ENCODE results near the gene PRAC1.

PRAC1 gene

GRCh38 chr17:48759288-48759687, 37.0 kb upstream of the PRAC1 start:
- no peak overlapping the region for H3K4me3 ChIP-seq (ENCODE audit: control insufficient read depth in 1 of 7, extremely low read depth in 1 of 7, insufficient read depth in 4 of 7, low read depth in 2 of 7, low read length in 6 of 7)
- H3K27me3 ChIP-seq (replicated peaks in 2 of 5; ENCODE audit: control insufficient read depth in 4 of 5, insufficient read depth in 5 of 5, low read length in 4 of 5), result peaks cover 3 to 48% (median 26%) of the 10 kb centered on the region in 5 experiments
- no peaks in the 10 kb centered on the region for H3K36me3 ChIP-seq (ENCODE audit: control insufficient read depth in 4 of 4, insufficient read depth in 4 of 4, low read length in 3 of 4)
- H3K9me3 ChIP-seq (ENCODE audit: control extremely low read depth in 1 of 5, control insufficient read depth in 4 of 5, insufficient read depth in 2 of 5, low read depth in 1 of 5, low read length in 4 of 5), result no peaks in the 10 kb centered on the region
- H3K27ac ChIP-seq (ENCODE audit: insufficient read depth in 1 of 2, low read depth in 1 of 2, low read length in 2 of 2, poor library complexity in 1 of 2, severe bottlenecking in 2 of 2), result no peak overlapping the region
- CTCF ChIA-PET, result interaction anchor here (1.4 to 2.9 kb wide), 4 partner anchors 10 to 75 kb away, joined by 3 to 7 read pairs (median 5); no protein-coding TSS in a partner anchor
- DNase-seq, result no peak
- POLR2A ChIA-PET, result no interaction called here
- H3K4me1 ChIP-seq (ENCODE audit: control extremely low read depth in 1 of 4, control insufficient read depth in 4 of 4, insufficient read depth in 4 of 4, low read length in 3 of 4), result peaks cover 4 to 23% (median 21%) of the 10 kb centered on the region in 4 experiments

- Histone ChIP-seq H3K4me3 (ENCODE audit: control insufficient read depth in 1 of 7, extremely low read depth in 1 of 7, insufficient read depth in 4 of 7, low read depth in 2 of 7, low read length in 6 of 7) (no peak overlapping the region), H3K27me3 (replicated peaks in 2 of 5; ENCODE audit: control insufficient read depth in 4 of 5, insufficient read depth in 5 of 5, low read length in 4 of 5) (peaks cover 16 to 56% (median 34%) of the 10 kb centered on the region in 5 experiments), H3K36me3 (ENCODE audit: control insufficient read depth in 4 of 4, insufficient read depth in 4 of 4, low read length in 3 of 4) (no peaks in the 10 kb centered on the region), H3K27ac (ENCODE audit: insufficient read depth in 1 of 2, low read depth in 1 of 2, low read length in 2 of 2, poor library complexity in 1 of 2, severe bottlenecking in 2 of 2) (no peak overlapping the region), H3K9me3 (ENCODE audit: control extremely low read depth in 1 of 5, control insufficient read depth in 4 of 5, insufficient read depth in 2 of 5, low read depth in 1 of 5, low read length in 4 of 5) (no peaks in the 10 kb centered on the region), H3K4me1 (ENCODE audit: control extremely low read depth in 1 of 4, control insufficient read depth in 4 of 4, insufficient read depth in 4 of 4, low read length in 3 of 4) (peaks cover 4 to 24% (median 22%) of the 10 kb centered on the region in 4 experiments)
- no peak for DNase-seq
- WGBS (ENCODE audit: insufficient coverage), result no CpG with 5 or more reads among the region's 2 CpGs
- ChIA-PET POLR2A (no interaction called here), CTCF (interaction anchor here (0.9 to 3.5 kb wide), 7 partner anchors 11 to 78 kb away, joined by 3 to 12 read pairs (median 4); no protein-coding TSS in a partner anchor)
These were observed 35.2 kb upstream of the PRAC1 start for GRCh38 chr17:48757524-48757961.

GRCh38 chr17:48756830-48757251, 34.5 kb upstream of the PRAC1 start:
- Histone ChIP-seq H3K4me3 (ENCODE audit: control insufficient read depth in 1 of 7, extremely low read depth in 1 of 7, insufficient read depth in 4 of 7, low read depth in 2 of 7, low read length in 6 of 7) (no peak overlapping the region), H3K27me3 (replicated peaks in 2 of 5; ENCODE audit: control insufficient read depth in 4 of 5, insufficient read depth in 5 of 5, low read length in 4 of 5) (peaks cover 17 to 57% (median 37%) of the 10 kb centered on the region in 5 experiments), H3K4me1 (ENCODE audit: control extremely low read depth in 1 of 4, control insufficient read depth in 4 of 4, insufficient read depth in 4 of 4, low read length in 3 of 4) (peaks cover 4 to 24% (median 22%) of the 10 kb centered on the region in 4 experiments), H3K36me3 (ENCODE audit: control insufficient read depth in 4 of 4, insufficient read depth in 4 of 4, low read length in 3 of 4) (no peaks in the 10 kb centered on the region), H3K27ac (ENCODE audit: insufficient read depth in 1 of 2, low read depth in 1 of 2, low read length in 2 of 2, poor library complexity in 1 of 2, severe bottlenecking in 2 of 2) (no peak overlapping the region), H3K9me3 (ENCODE audit: control extremely low read depth in 1 of 5, control insufficient read depth in 4 of 5, insufficient read depth in 2 of 5, low read depth in 1 of 5, low read length in 4 of 5) (no peaks in the 10 kb centered on the region)
- peak; percentile 68 to 83 (median 78) for DNase-seq
- WGBS (ENCODE audit: insufficient coverage), result 3% methylated on average over 3 of the region's 3 CpGs
- ChIA-PET POLR2A (no interaction called here), CTCF (interaction anchor here (0.9 to 3.5 kb wide), 5 partner anchors 11 to 35 kb away, joined by 3 to 12 read pairs (median 4); no protein-coding TSS in a partner anchor)

- POLR2A ChIA-PET, result no interaction called here
- H3K4me1 ChIP-seq (ENCODE audit: control extremely low read depth in 1 of 4, control insufficient read depth in 4 of 4, insufficient read depth in 4 of 4, low read length in 3 of 4), result peaks cover 4 to 24% (median 22%) of the 10 kb centered on the region in 4 experiments
- H3K36me3 ChIP-seq (ENCODE audit: control insufficient read depth in 4 of 4, insufficient read depth in 4 of 4, low read length in 3 of 4), result no peaks in the 10 kb centered on the region
- H3K27ac ChIP-seq (ENCODE audit: insufficient read depth in 1 of 2, low read depth in 1 of 2, low read length in 2 of 2, poor library complexity in 1 of 2, severe bottlenecking in 2 of 2), result no peak overlapping the region
- peak; percentile 40 to 65 (median 48) for DNase-seq
- peaks cover 28 to 61% (median 47%) of the 10 kb centered on the region in 5 experiments for H3K27me3 ChIP-seq (replicated peaks in 2 of 5; ENCODE audit: control insufficient read depth in 4 of 5, insufficient read depth in 5 of 5, low read length in 4 of 5)
- H3K9me3 ChIP-seq (ENCODE audit: control extremely low read depth in 1 of 5, control insufficient read depth in 4 of 5, insufficient read depth in 2 of 5, low read depth in 1 of 5, low read length in 4 of 5), result no peaks in the 10 kb centered on the region
- H3K4me3 ChIP-seq (ENCODE audit: control insufficient read depth in 1 of 7, extremely low read depth in 1 of 7, insufficient read depth in 4 of 7, low read depth in 2 of 7, low read length in 6 of 7), result peak overlapping the region in 2 of 7 experiments; percentile 17 to 41
- CTCF ChIA-PET, result interaction anchor here (1.1 to 3.5 kb wide), 4 partner anchors 9 to 36 kb away, joined by 3 to 12 read pairs (median 8); no protein-coding TSS in a partner anchor
- WGBS (ENCODE audit: insufficient coverage), result 2% methylated on average over 6 of the region's 8 CpGs
These were observed 33.0 kb upstream of the PRAC1 start for GRCh38 chr17:48755356-48755755.

GRCh38 chr17:48754500-48755261, 32.4 kb upstream of the PRAC1 start:
- no peaks in the 10 kb centered on the region for H3K36me3 ChIP-seq (ENCODE audit: control insufficient read depth in 4 of 4, insufficient read depth in 4 of 4, low read length in 3 of 4)
- ChIA-PET CTCF (interaction anchor here (1.1 kb wide), 1 partner anchor 9 kb away, joined by 3 read pairs; no protein-coding TSS in a partner anchor), POLR2A (no interaction called here)
- H3K27ac ChIP-seq (ENCODE audit: insufficient read depth in 1 of 2, low read depth in 1 of 2, low read length in 2 of 2, poor library complexity in 1 of 2, severe bottlenecking in 2 of 2), result no peak overlapping the region
- peak overlapping the region in 4 of 7 experiments; percentile 10 to 41 (median 26) for H3K4me3 ChIP-seq (ENCODE audit: control insufficient read depth in 1 of 7, extremely low read depth in 1 of 7, insufficient read depth in 4 of 7, low read depth in 2 of 7, low read length in 6 of 7)
- DNase-seq, result no peak
- H3K27me3 ChIP-seq (replicated peaks in 2 of 5; ENCODE audit: control insufficient read depth in 4 of 5, insufficient read depth in 5 of 5, low read length in 4 of 5), result peaks cover 33 to 65% (median 54%) of the 10 kb centered on the region in 5 experiments
- peaks cover 4 to 24% (median 22%) of the 10 kb centered on the region in 4 experiments for H3K4me1 ChIP-seq (ENCODE audit: control extremely low read depth in 1 of 4, control insufficient read depth in 4 of 4, insufficient read depth in 4 of 4, low read length in 3 of 4)
- 7% methylated on average over 49 of the region's 52 CpGs for WGBS (ENCODE audit: insufficient coverage)
- no peaks in the 10 kb centered on the region for H3K9me3 ChIP-seq (ENCODE audit: control extremely low read depth in 1 of 5, control insufficient read depth in 4 of 5, insufficient read depth in 2 of 5, low read depth in 1 of 5, low read length in 4 of 5)

GRCh38 chr17:48753794-48754499, 31.6 kb upstream of the PRAC1 start:
- no peak overlapping the region for H3K4me3 ChIP-seq (ENCODE audit: control insufficient read depth in 1 of 7, extremely low read depth in 1 of 7, insufficient read depth in 4 of 7, low read depth in 2 of 7, low read length in 6 of 7)
- 14% methylated on average over 19 of the region's 22 CpGs for WGBS (ENCODE audit: insufficient coverage)
- H3K4me1 ChIP-seq (ENCODE audit: control extremely low read depth in 1 of 4, control insufficient read depth in 4 of 4, insufficient read depth in 4 of 4, low read length in 3 of 4), result peaks cover 4 to 24% (median 22%) of the 10 kb centered on the region in 4 experiments
- H3K9me3 ChIP-seq (ENCODE audit: control extremely low read depth in 1 of 5, control insufficient read depth in 4 of 5, insufficient read depth in 2 of 5, low read depth in 1 of 5, low read length in 4 of 5), result no peaks in the 10 kb centered on the region
- peaks cover 40 to 73% (median 60%) of the 10 kb centered on the region in 5 experiments for H3K27me3 ChIP-seq (replicated peaks in 2 of 5; ENCODE audit: control insufficient read depth in 4 of 5, insufficient read depth in 5 of 5, low read length in 4 of 5)
- H3K27ac ChIP-seq (ENCODE audit: insufficient read depth in 1 of 2, low read depth in 1 of 2, low read length in 2 of 2, poor library complexity in 1 of 2, severe bottlenecking in 2 of 2), result no peak overlapping the region
- POLR2A ChIA-PET, result no interaction called here
- DNase-seq, result no peak
- CTCF ChIA-PET, result interaction anchor here (1.4 kb wide), 2 partner anchors 10 to 39 kb away, joined by 3 to 6 read pairs; no protein-coding TSS in a partner anchor
- H3K36me3 ChIP-seq (ENCODE audit: control insufficient read depth in 4 of 4, insufficient read depth in 4 of 4, low read length in 3 of 4), result no peaks in the 10 kb centered on the region

All from common myeloid progenitor, CD34-positive (primary cell).